GM12892 (cell line): ENCODE measurements around the gene MID1.

Source experiments
- POLR2A ChIP-seq: IDR thresholded peaks from 2 replicates; pipeline ENCODE4 v1.6.1; 2011; ENCODE audit warnings: low read depth, low read length, control low read depth
- POLR2AphosphoS5 ChIP-seq: IDR thresholded peaks from 2 replicates; pipeline ENCODE4 v1.6.1; 2011; ENCODE audit warnings: low read depth, low read length, control low read depth

DNA sequence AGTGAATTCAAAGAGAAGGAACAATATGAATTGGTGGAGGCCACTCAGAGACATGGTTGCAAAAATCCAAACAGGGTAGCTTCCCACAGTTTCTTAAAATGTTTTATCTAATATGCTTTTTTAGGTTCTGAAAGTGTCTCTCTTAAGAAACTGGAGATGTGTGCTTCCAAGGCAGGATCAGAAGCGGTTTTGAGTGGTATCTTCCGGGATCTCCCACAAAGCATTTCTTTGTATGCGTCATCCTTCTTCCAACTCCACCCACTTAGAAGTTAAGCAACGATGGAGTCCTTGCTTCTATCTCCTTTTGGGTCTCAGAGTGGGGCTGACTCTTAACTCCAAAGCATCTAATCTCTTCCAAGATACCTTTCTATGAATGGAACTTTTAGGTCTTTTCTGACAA is 196.7 kb downstream of the MID1 start:
- no peak for TF ChIP-seq POLR2AphosphoS5
- TF ChIP-seq POLR2A: no peak
